T-cell (primary cell): ENCODE measurements around the gene ASIC1. TPM values are rescaled to one million over a fixed set of nuclear protein-coding genes. Genes with fewer than 3 reads are reported as not detected.

Experiments used
- ATAC-seq, 4 experiments: fragments of 200-7000 bp in 3 of 4; fragments of 150-1000 bp in 1 of 4; cut with Tn5 transposase; replicated peaks in 1 of 4; 1 replicate in 3 of 4; 2 replicates in 1 of 4; pipeline ENCODE4 v1.10.0; 2021; ENCODE audit warnings: moderate library complexity in 3 of 4, mild to moderate bottlenecking in 2 of 4, moderate number of reproducible peaks in 1 of 4
- CTCF ChIA-PET, 2 donors: fragments of 300-600 bp; sonication (Branson Sonifier 250); formaldehyde crosslinking; loops; one replicate each; lab custom pipeline; 2022; ENCODE audit warnings: antibody characterized with exemption in 2 of 2; lab: Charles Lee
- POLR2A ChIA-PET, 2 donors: fragments of 300-600 bp; sonication (Branson Sonifier 250); formaldehyde crosslinking; loops; one replicate each; lab custom pipeline; 2022; ENCODE audit warnings: antibody characterized with exemption in 2 of 2; lab: Charles Lee
- DNase-seq, 35 experiments: peaks; one replicate each; pipeline versions ENCODE4 v3.0.0 to v3.0.0-alpha.2; 2013 to 2023
- H3K27ac ChIP-seq: one replicate; pipeline ENCODE4 v1.5.1; 2013; ENCODE audit warnings: low read length
- H3K27me3 ChIP-seq, 2 experiments: replicated peaks in 1 of 2; 1 replicate in 1 of 2; 2 replicates in 1 of 2; pipeline versions ENCODE4 v1.6.1 to v1.7.0; 2013; ENCODE audit warnings: low read length in 1 of 2, mixed read lengths in 1 of 2; ENCODE audit not compliant: control insufficient read depth in 2 of 2, insufficient read depth in 2 of 2; ENCODE audit errors: extremely low read depth in 1 of 2
- H3K36me3 ChIP-seq, 2 donors: 1 replicate in 1 of 2; 2 replicates in 1 of 2; pipeline versions ENCODE4 v1.6.1 to v1.7.0; 2013; ENCODE audit warnings: low read length in 1 of 2; ENCODE audit not compliant: control insufficient read depth in 2 of 2, insufficient read depth in 1 of 2; ENCODE audit errors: extremely low read depth in 1 of 2
- H3K4me1 ChIP-seq, 2 experiments: 1 replicate in 1 of 2; 2 replicates in 1 of 2; pipeline versions ENCODE4 v1.6.1 to v1.7.0; 2013; ENCODE audit warnings: low read length in 2 of 2, mixed read lengths in 1 of 2; ENCODE audit not compliant: insufficient read depth in 2 of 2, control insufficient read depth in 1 of 2; ENCODE audit errors: extremely low read depth in 1 of 2
- H3K4me3 ChIP-seq, 2 donors: 1 replicate in 1 of 2; 2 replicates in 1 of 2; pipeline versions ENCODE4 v1.5.1 to v1.7.0; 2013; ENCODE audit warnings: mild to moderate bottlenecking in 2 of 2, low read length in 1 of 2, moderate library complexity in 1 of 2; ENCODE audit not compliant: control insufficient read depth in 1 of 2; ENCODE audit errors: extremely low read depth in 1 of 2
- H3K9me3 ChIP-seq: 2 replicates; pipeline ENCODE4 v1.7.0; 2013
- H3K27ac Mint-ChIP-seq, 2 donors: one replicate each; pipeline ENCODE4 v1.8.0; 2020 to 2021; ENCODE audit warnings: mild to moderate bottlenecking in 2 of 2, mixed read lengths in 2 of 2
- H3K27me3 Mint-ChIP-seq, 2 donors: one replicate each; pipeline ENCODE4 v1.8.0; 2021 to 2022; ENCODE audit warnings: mixed read lengths in 2 of 2
- H3K36me3 Mint-ChIP-seq: one replicate; pipeline ENCODE4 v1.8.0; 2021; ENCODE audit warnings: mixed read lengths
- H3K4me1 Mint-ChIP-seq, 3 donors: one replicate each; pipeline ENCODE4 v1.8.0; 2020 to 2022; ENCODE audit warnings: mixed read lengths in 3 of 3, mild to moderate bottlenecking in 1 of 3
- H3K4me3 Mint-ChIP-seq, 3 donors: one replicate each; pipeline ENCODE4 v1.8.0; 2020 to 2022; ENCODE audit warnings: mild to moderate bottlenecking in 3 of 3, mixed read lengths in 3 of 3, moderate library complexity in 3 of 3
- H3K9me3 Mint-ChIP-seq, 3 donors: one replicate each; pipeline ENCODE4 v1.8.0; 2020 to 2022; ENCODE audit warnings: mixed read lengths in 3 of 3
- WGBS: methylation state at CpG from one replicate; pipeline ENCODE4 v1.1.5; 2013; ENCODE audit warnings: missing lambda C conversion rate; ENCODE audit not compliant: insufficient coverage; 5-methylcytosine and 5-hydroxymethylcytosine counted together
- total RNA-seq, 35 experiments: library from RNA in 6 of 35; stranded (reverse) in 6 of 35; fragments of 120-200 nt in 1 of 35; gene quantifications; one replicate each; pipeline versions ENCODE4 v1.2.1 to v1.2.4 and lab custom pipeline; 2013 to 2026

ASIC1 gene
- total RNA-seq, 5 donors from 2014 or later (not counting 1 experiment from before 2014, with no cell fraction given), result 1.6 to 9.1 (median 5.1) TPM

DNA sequence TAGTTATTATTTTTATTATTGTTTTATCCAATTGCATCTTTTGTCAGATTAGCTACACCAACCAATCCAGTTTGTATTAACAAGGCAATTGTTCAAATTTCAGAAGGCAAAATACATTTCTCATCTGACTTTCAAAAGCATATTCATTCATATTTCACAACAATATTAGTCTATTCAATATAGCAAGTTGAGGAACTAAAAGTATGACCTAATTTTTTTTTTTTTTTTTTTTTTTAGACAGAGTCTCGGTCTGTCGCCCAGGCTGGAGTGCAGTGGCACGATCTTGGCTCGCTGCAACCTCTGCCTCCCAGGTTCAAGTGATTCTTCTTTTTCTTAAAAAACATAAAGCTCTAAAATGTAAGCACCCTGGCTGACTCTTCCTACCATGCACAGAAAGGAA lies 71.9 kb downstream of the ASIC1 start:
- DNase-seq (no peak), ATAC-seq (no peak)
- peaks cover 2 to 4% of the 10 kb centered on the region in 2 experiments for H3K4me1 ChIP-seq
- no peaks in the 10 kb centered on the region for H3K9me3 ChIP-seq
- Mint-ChIP-seq H3K9me3 (no peaks in the 10 kb centered on the region), H3K4me3 (no peak overlapping the region), H3K4me1 (peaks cover 20 to 34% (median 27%) of the 10 kb centered on the region in 3 donors), H3K27ac (no peak overlapping the region), H3K36me3 (peaks cover 52% of the 10 kb centered on the region), H3K27me3 (no peaks in the 10 kb centered on the region)
- ChIA-PET POLR2A (interaction anchor here (0.5 to 2.9 kb wide), 3 partner anchors 17 to 1244 kb away, joined by 3 to 10 read pairs (median 3); partner anchors contain the start of gene COX14 (in 1 of the 2)), CTCF (interaction anchor here (0.5 to 1.9 kb wide), 6 partner anchors 17 to 921 kb away, joined by 3 to 8 read pairs (median 6); partner anchors contain the start of gene COX14 (in 1 of the 2))
- WGBS, result 100% methylated on average over 1 of the region's 4 CpGs
- no peaks in the 10 kb centered on the region for H3K27me3 ChIP-seq
- H3K27ac ChIP-seq, result no peak overlapping the region
- H3K4me3 ChIP-seq, result no peak overlapping the region
- peaks cover 9 to 63% of the 10 kb centered on the region in 2 donors for H3K36me3 ChIP-seq

DNA sequence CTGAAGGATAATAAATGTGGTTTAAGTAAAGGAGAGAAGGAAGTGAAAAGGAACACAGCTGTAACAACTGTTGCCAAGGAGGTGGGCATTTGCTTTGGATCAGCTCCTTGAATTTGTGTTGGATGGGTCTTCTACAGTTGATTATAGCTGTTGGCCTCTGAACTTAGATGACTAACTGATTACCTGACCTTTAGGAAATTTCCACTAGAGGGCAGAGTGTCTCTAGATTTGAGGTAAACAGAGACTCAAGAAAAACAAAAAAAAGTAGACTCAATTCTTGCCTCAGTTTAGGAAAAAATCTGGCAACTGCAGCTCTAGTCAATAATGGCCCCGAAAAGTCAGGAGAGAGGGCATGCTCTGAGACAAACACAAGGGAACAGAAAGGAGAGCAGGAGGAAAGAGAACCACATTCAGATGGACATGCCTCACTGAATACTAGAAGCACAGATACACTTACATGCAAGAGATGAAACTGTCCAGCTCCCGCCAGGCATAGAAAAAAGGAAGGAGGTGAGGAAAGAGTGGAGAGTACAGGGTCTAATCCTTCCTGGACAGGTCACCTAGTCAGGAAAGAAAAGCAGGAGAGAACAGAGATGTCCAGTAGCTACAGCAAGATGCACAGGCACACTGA lies 75.2 kb downstream of the ASIC1 start:
- H3K4me3 ChIP-seq, result no peak overlapping the region
- WGBS, result 67% methylated on average over 1 of the region's 2 CpGs
- Mint-ChIP-seq H3K27me3 (no peaks in the 10 kb centered on the region), H3K36me3 (peaks cover 56% of the 10 kb centered on the region), H3K9me3 (no peaks in the 10 kb centered on the region), H3K27ac (peak overlapping the region; percentile 7 to 79), H3K4me3 (no peak overlapping the region), H3K4me1 (peaks cover 5 to 16% (median 12%) of the 10 kb centered on the region in 3 donors)
- ChIA-PET CTCF (interaction anchor here (0.5 to 3.0 kb wide), 17 partner anchors 14 to 1189 kb away, joined by 3 to 47 read pairs (median 3); partner anchors contain the start of genes COX14 (in 2 of the 2) and LIMA1 (in 1 of the 2)), POLR2A (interaction anchor here in 1 of 2 donors (0.6 to 0.9 kb wide), 2 partner anchors 21 to 765 kb away, joined by 3 to 4 read pairs; partner anchors contain the start of genes COX14 and SPATS2)
- no peaks in the 10 kb centered on the region for H3K27me3 ChIP-seq
- DNase-seq, result peak in 3 of 35 experiments; percentile 7 to 60 (median 24)
- no peak overlapping the region for H3K27ac ChIP-seq
- ATAC-seq, result peak in 2 of 4 experiments; percentile 36 to 65
- no peaks in the 10 kb centered on the region for H3K9me3 ChIP-seq
- peaks cover 3 to 73% of the 10 kb centered on the region in 2 donors for H3K36me3 ChIP-seq
- H3K4me1 ChIP-seq, result no peaks in the 10 kb centered on the region

Other genes with a start within 250 kb of the ASIC1 start
- gene NCKAP5L, start 229.2 kb upstream of the ASIC1 start, total RNA-seq, result 10 to 100 TPM; 11.1 to 12.9 (median 12.6) TPM
- 10 to 100 TPM in 3 of 5 donors, 1 to 10 TPM in 2; 4.7 to 12.8 (median 12.3) TPM for gene BCDIN3D, start 214.5 kb upstream of the ASIC1 start, total RNA-seq
- gene FAIM2, start 153.7 kb upstream of the ASIC1 start, total RNA-seq, result under 1 TPM in 2 of 5 donors, not detected in 3; 0.25 to 0.30 TPM
- not detected for gene AQP2, start 106.9 kb upstream of the ASIC1 start, total RNA-seq
- not detected for gene AQP5, start 95.7 kb upstream of the ASIC1 start, total RNA-seq
- gene AQP6, start 84.6 kb upstream of the ASIC1 start, total RNA-seq, result not detected
- 10 to 100 TPM in 3 of 5 donors, 1 to 10 TPM in 2; 5.5 to 14.8 (median 13.9) TPM for gene RACGAP1, start 32.1 kb upstream of the ASIC1 start, total RNA-seq
- 10 to 100 TPM; 71.8 to 79.8 (median 78.8) TPM for gene SMARCD1, start 27.7 kb downstream of the ASIC1 start, total RNA-seq
- gene GPD1, start 46.4 kb downstream of the ASIC1 start, total RNA-seq, result 1 to 10 TPM in 1 of 5 donors, under 1 TPM in 4; 0.41 to 1.1 (median 0.86) TPM
- gene COX14, start 54.6 kb downstream of the ASIC1 start, total RNA-seq, result 10 to 100 TPM; 38.0 to 49.9 (median 43.9) TPM
- 10 to 100 TPM; 41.1 to 58.5 (median 46.2) TPM for gene CERS5, start 109.8 kb downstream of the ASIC1 start, total RNA-seq
- 10 to 100 TPM in 4 of 5 donors, 1 to 10 TPM in 1; 8.6 to 14.9 (median 11.1) TPM for gene LIMA1, start 225.9 kb downstream of the ASIC1 start, total RNA-seq